Keratinocyte (primary cell): ENCODE data around the gene LPAR1. TPM values are rescaled to one million over a fixed set of nuclear protein-coding genes. Genes with fewer than 3 reads are reported as not detected.

Source experiments
- DNase-seq: peaks from one replicate; pipeline ENCODE4 v3.0.0-alpha.2; 2011; ENCODE audit warnings: low read depth, missing footprints, low spot score
- FAIRE-seq: peaks from 2 replicates; lab custom pipeline; 2011; peaks lifted over from hg19 to GRCh38; lab: Jason Lieb, UNC
- H2AFZ ChIP-seq: 2 replicates; pipeline ENCODE4 v1.6.0; 2012; ENCODE audit warnings: low read length, control low read depth, inconsistent platforms; ENCODE audit not compliant: control insufficient read depth
- H3K27ac ChIP-seq: 2 replicates; pipeline ENCODE4 v1.5.1; 2011; ENCODE audit warnings: low read length; ENCODE audit not compliant: control insufficient read depth, insufficient read depth
- H3K27me3 ChIP-seq: 3 replicates; pipeline ENCODE4 v1.6.0; 2011; ENCODE audit warnings: low read length; ENCODE audit not compliant: control insufficient read depth, insufficient read depth; ENCODE audit errors: extremely low read depth
- H3K36me3 ChIP-seq, 2 experiments: 2 replicates in 1 of 2; 3 replicates in 1 of 2; pipeline ENCODE4 v1.5.1; 2011; ENCODE audit warnings: low read length in 2 of 2, mild to moderate bottlenecking in 1 of 2; ENCODE audit not compliant: control insufficient read depth in 2 of 2, insufficient read depth in 2 of 2; ENCODE audit errors: extremely low read depth in 1 of 2
- H3K4me1 ChIP-seq: 3 replicates; pipeline ENCODE4 v1.5.1; 2011; ENCODE audit warnings: low read length; ENCODE audit not compliant: control insufficient read depth, insufficient read depth; ENCODE audit errors: extremely low read depth
- H3K4me2 ChIP-seq: 3 replicates; pipeline ENCODE4 v1.6.0; 2011; ENCODE audit warnings: low read depth, low read length; ENCODE audit not compliant: control insufficient read depth, insufficient read depth; ENCODE audit errors: extremely low read depth
- H3K4me3 ChIP-seq, 3 experiments: fragments of 200-600 bp in 1 of 3; sonication (generic) in 1 of 3; 2 replicates in 2 of 3; 3 replicates in 1 of 3; pipeline ENCODE4 v1.5.1; 2011 to 2016; ENCODE audit warnings: low read length in 3 of 3, mild to moderate bottlenecking in 3 of 3, control low read depth in 2 of 3, inconsistent platforms in 1 of 3, low read depth in 1 of 3, mixed read lengths in 1 of 3, mixed run types in 1 of 3, moderate library complexity in 1 of 3; ENCODE audit not compliant: control insufficient read depth in 2 of 3, insufficient read depth in 2 of 3; ENCODE audit errors: extremely low read depth in 1 of 3
- H3K79me2 ChIP-seq: 2 replicates; pipeline ENCODE4 v1.6.0; 2012; ENCODE audit warnings: low read length; ENCODE audit not compliant: control insufficient read depth, insufficient read depth
- H3K9ac ChIP-seq: 3 replicates; pipeline ENCODE4 v1.6.0; 2011; ENCODE audit warnings: low read length; ENCODE audit not compliant: control insufficient read depth, insufficient read depth; ENCODE audit errors: extremely low read depth
- H3K9me1 ChIP-seq: 3 replicates; pipeline ENCODE4 v1.6.0; 2011; ENCODE audit warnings: low read length; ENCODE audit not compliant: control insufficient read depth, insufficient read depth; ENCODE audit errors: extremely low read depth
- H3K9me3 ChIP-seq: 2 replicates; pipeline ENCODE4 v1.5.1; 2012; ENCODE audit warnings: low read depth, low read length; ENCODE audit not compliant: control insufficient read depth
- H4K20me1 ChIP-seq: 3 replicates; pipeline ENCODE4 v1.6.0; 2011; ENCODE audit warnings: low read length; ENCODE audit not compliant: control insufficient read depth, insufficient read depth; ENCODE audit errors: extremely low read depth
- CTCF ChIP-seq, 3 experiments: IDR thresholded peaks in 1 of 3; conservative IDR thresholded peaks in 1 of 3; optimal IDR thresholded peaks in 1 of 3; 2 replicates in 2 of 3; 3 replicates in 1 of 3; pipeline versions ENCODE3 to v1.5.1; 2011; ENCODE audit warnings: low read length in 3 of 3, mild to moderate bottlenecking in 3 of 3, moderate library complexity in 2 of 3, control low read depth in 1 of 3, inconsistent platforms in 1 of 3; ENCODE audit not compliant: insufficient read depth in 2 of 3; ENCODE audit errors: extremely low read depth in 1 of 3
- EZH2 ChIP-seq: IDR thresholded peaks from one replicate; pipeline ENCODE4 v1.6.1; 2012; ENCODE audit warnings: inconsistent platforms, mild to moderate bottlenecking, low read length, moderate library complexity
- dilution Hi-C: fragments of 300-500 bp; cut with MboI; formaldehyde crosslinking; loops from one replicate; pipeline ENCODE4 v1.7.0; 2020; ENCODE audit warnings: low sequenced_read_pairs; ENCODE audit not compliant: extremely low pct_ligation_motif_present
- polyA plus RNA-seq, 5 experiments: library from polyadenylated mRNA; depleted of rRNA in 3 of 5; stranded (reverse) in 3 of 5; stranded (forward) in 1 of 5; unstranded in 1 of 5; fragments of >200 nt; gene quantifications; 1 replicate in 1 of 5; 2 replicates in 3 of 5; 3 replicates in 1 of 5; pipeline versions ENCODE4 v1.2.1 to v1.2.3, GENCODE V29; 2011 to 2012; ENCODE audit warnings: missing spikeins in 2 of 5, low read depth in 1 of 5, low replicate concordance in 1 of 5

LPAR1 gene
- polyA plus RNA-seq, 1 donor (not counting 4 experiments of a cell fraction or from before 2014, with no cell fraction given) = 43.2 TPM

GRCh38 chr9:110850401-110851135 lies 187.7 kb downstream of the LPAR1 start:
- TF ChIP-seq EZH2 (no peak), CTCF (optimal IDR thresholded peaks at IDR 0.05 in 1 of 3, IDR thresholded peaks at IDR 0.05 in 1 of 3, conservative IDR thresholded peaks at IDR 0.05 in 1 of 3; ENCODE audit: extremely low read depth in 1 of 3, insufficient read depth in 2 of 3, low read length in 3 of 3) (peak in 1 of 3 experiments; percentile 15)
- H3K27me3 ChIP-seq = no peaks in the 10 kb centered on the region
- H4K20me1 ChIP-seq = no peaks in the 10 kb centered on the region
- no peaks in the 10 kb centered on the region for H3K36me3 ChIP-seq
- H2AFZ ChIP-seq = no peak overlapping the region
- dilution Hi-C loops = no loop called here
- peaks cover 4% of the 10 kb centered on the region for H3K4me1 ChIP-seq
- H3K79me2 ChIP-seq = no peaks in the 10 kb centered on the region
- no peak for FAIRE-seq
- no peak overlapping the region for H3K4me3 ChIP-seq
- no peaks in the 10 kb centered on the region for H3K9me1 ChIP-seq
- no peak overlapping the region for H3K4me2 ChIP-seq
- no peaks in the 10 kb centered on the region for H3K9me3 ChIP-seq
- DNase-seq = no peak
- H3K9ac ChIP-seq = no peak overlapping the region
- H3K27ac ChIP-seq = no peak overlapping the region

GRCh38 chr9:110847671-110848070 lies 190.6 kb downstream of the LPAR1 start:
- H3K79me2 ChIP-seq = no peaks in the 10 kb centered on the region
- no peak overlapping the region for H3K27ac ChIP-seq
- peaks cover 4% of the 10 kb centered on the region for H3K4me1 ChIP-seq
- no peak overlapping the region for H3K9ac ChIP-seq
- FAIRE-seq (no peak), DNase-seq (no peak)
- dilution Hi-C loops = no loop called here
- H3K9me1 ChIP-seq = no peaks in the 10 kb centered on the region
- no peak for TF ChIP-seq CTCF (optimal IDR thresholded peaks at IDR 0.05 in 1 of 3, IDR thresholded peaks at IDR 0.05 in 1 of 3, conservative IDR thresholded peaks at IDR 0.05 in 1 of 3; ENCODE audit: extremely low read depth in 1 of 3, insufficient read depth in 2 of 3, low read length in 3 of 3)
- no peak for TF ChIP-seq EZH2
- H3K36me3 ChIP-seq = no peaks in the 10 kb centered on the region
- H4K20me1 ChIP-seq = no peaks in the 10 kb centered on the region
- no peak overlapping the region for H3K4me2 ChIP-seq
- H3K27me3 ChIP-seq = no peaks in the 10 kb centered on the region
- H2AFZ ChIP-seq = no peak overlapping the region
- H3K9me3 ChIP-seq = no peaks in the 10 kb centered on the region
- H3K4me3 ChIP-seq = no peak overlapping the region
